SKM-1 treated with dmso at 0.1 percent for 144 hours (cell line): ENCODE results near the gene ACSF3.
A peak's percentile ranks its signal among the peaks of the same experiment; 100 is the strongest.

Experiments used
- DNase-seq: peaks from one replicate; lab custom pipeline; 2025; ENCODE audit not compliant: unreplicated experiment; lab: John Stamatoyannopoulos, UW

Gene ACSF3

GRCh38 chr16:89171216-89172170 lies 77.8 kb downstream of the ACSF3 start, which contains the start of gene CDH15:
Gene CDH15, plus strand, starts transcription at chr16:89171748. Its CDS starts 84 bp downstream, at chr16:89171832.
- DNase-seq: peak; percentile 86

- no peak for DNase-seq
These were observed 78.5 kb downstream of the ACSF3 start for GRCh38 chr16:89172171-89172527.

GRCh38 chr16:89172528-89173173 lies 79.0 kb downstream of the ACSF3 start:
- DNase-seq: no peak

GRCh38 chr16:89173174-89173921 lies 79.7 kb downstream of the ACSF3 start:
- no peak for DNase-seq

GRCh38 chr16:89174055-89174827 lies 80.6 kb downstream of the ACSF3 start:
- DNase-seq: no peak

- no peak for DNase-seq
These were observed 81.2 kb downstream of the ACSF3 start for GRCh38 chr16:89174877-89175276.

GRCh38 chr16:89175280-89176146 lies 81.9 kb downstream of the ACSF3 start:
- no peak for DNase-seq

GRCh38 chr16:89176147-89176690 lies 82.6 kb downstream of the ACSF3 start:
- no peak for DNase-seq

- no peak for DNase-seq
These were observed 83.1 kb downstream of the ACSF3 start for GRCh38 chr16:89176717-89177116.

- no peak for DNase-seq
These were observed 83.8 kb downstream of the ACSF3 start for GRCh38 chr16:89177501-89177900.

- no peak for DNase-seq
These were observed 84.9 kb downstream of the ACSF3 start for GRCh38 chr16:89178453-89179147.

- DNase-seq: no peak
These were observed 85.5 kb downstream of the ACSF3 start for GRCh38 chr16:89179148-89179484.

- no peak for DNase-seq
These were observed 86.1 kb downstream of the ACSF3 start for GRCh38 chr16:89179656-89180315.

GRCh38 chr16:89183463-89183862 lies 89.8 kb downstream of the ACSF3 start:
- DNase-seq: no peak

- DNase-seq: no peak
These were observed 90.5 kb downstream of the ACSF3 start for GRCh38 chr16:89183975-89184676.

- no peak for DNase-seq
These were observed 91.0 kb downstream of the ACSF3 start for GRCh38 chr16:89184677-89184932.

- no peak for DNase-seq
These were observed 91.5 kb downstream of the ACSF3 start for GRCh38 chr16:89184933-89185794.
